ENCODE data around the gene SLC44A1.

SLC44A1 gene

GRCh38 chr9:105338308-105338707 is 93.9 kb downstream of the SLC44A1 start:
- no peak for DNase-seq (ENCODE audit: low spot score)

- no peak for DNase-seq (ENCODE audit: low spot score)
Measured at GRCh38 chr9:105339849-105340248, 95.4 kb downstream of the SLC44A1 start.

DNA sequence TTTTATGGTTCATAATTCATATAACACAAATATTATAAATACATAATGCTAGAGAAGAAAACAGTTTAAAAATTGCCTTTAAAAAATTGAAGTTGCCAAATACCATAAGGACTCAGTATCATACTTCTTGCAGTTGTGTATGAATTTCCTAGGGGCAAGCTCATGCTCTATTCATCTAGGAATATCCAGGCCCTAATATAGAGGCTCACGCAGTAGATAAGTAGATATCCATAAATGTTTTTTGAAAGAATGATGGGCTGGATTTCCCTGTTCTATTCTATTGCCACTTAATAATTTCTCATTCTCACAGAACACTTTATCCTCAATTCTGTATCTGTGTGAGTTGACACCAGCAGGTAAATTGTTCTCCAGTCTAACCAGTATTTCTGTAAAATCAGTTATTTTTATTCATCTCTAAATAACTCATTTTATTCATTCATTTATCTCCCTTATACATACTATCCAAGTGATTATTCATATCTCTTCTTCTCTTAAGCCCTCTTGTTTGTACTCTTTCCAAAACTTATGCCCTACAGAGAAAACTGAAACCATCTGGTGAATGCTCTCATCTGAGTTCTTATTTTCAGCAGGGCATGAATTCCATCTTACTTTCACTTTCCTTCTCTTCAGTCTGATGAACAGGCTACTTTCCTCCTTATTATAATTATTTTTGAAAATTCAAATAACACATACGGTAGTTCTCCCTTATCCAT is 97.1 kb downstream of the SLC44A1 start:
- no peak for DNase-seq (ENCODE audit: low spot score)

DNA sequence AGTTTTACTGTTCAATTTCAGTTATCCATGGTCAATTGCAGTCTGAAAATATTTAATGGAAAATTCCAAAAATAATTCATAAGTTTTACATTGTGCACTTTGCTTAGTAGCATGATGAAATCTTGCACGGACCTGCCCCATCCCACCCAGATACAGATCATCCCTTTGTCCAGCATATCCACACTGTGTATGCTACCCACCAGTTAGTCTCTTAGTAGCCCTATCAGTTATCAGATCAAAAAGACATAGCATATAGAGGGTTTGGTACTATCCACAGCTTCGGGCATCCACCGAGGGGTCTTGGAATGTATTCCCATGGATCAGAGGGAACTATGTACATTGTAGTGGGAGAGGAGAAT is 97.7 kb downstream of the SLC44A1 start:
- DNase-seq (ENCODE audit: low spot score) = no peak

GRCh38 chr9:105344283-105344682 is 99.8 kb downstream of the SLC44A1 start:
- DNase-seq (ENCODE audit: low spot score) = no peak

GRCh38 chr9:105345626-105346025 is 101.2 kb downstream of the SLC44A1 start:
- DNase-seq (ENCODE audit: low spot score) = no peak

DNA sequence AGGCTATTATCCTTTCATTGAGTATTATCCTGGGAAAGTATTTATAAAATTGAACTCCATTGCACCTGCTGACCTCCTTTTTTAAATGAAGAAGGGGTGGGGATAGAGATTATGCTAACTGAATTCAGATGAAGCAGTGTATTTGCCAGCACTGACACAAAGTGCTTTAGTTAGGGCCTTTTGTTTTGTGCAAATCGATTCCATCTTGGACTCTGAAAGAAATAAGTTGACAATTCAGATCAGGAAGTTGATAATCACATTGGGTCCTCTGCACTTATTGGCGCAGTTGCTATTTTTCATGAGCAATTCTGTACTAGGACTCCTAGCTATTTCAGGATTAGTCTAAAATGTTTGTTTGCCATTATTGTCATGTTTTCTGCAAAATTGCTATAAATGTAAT is 101.8 kb downstream of the SLC44A1 start:
- DNase-seq (ENCODE audit: low spot score) = no peak

- no peak for DNase-seq (ENCODE audit: low spot score)
Measured at GRCh38 chr9:105354448-105354847, 110.0 kb downstream of the SLC44A1 start.

- no peak for DNase-seq (ENCODE audit: low spot score)
Measured at GRCh38 chr9:105355781-105356180, 111.3 kb downstream of the SLC44A1 start.

- DNase-seq (ENCODE audit: low spot score) = no peak
Measured at GRCh38 chr9:105357937-105358336, 113.5 kb downstream of the SLC44A1 start.

GRCh38 chr9:105359892-105360291 is 115.4 kb downstream of the SLC44A1 start:
- DNase-seq (ENCODE audit: low spot score) = no peak

DNA sequence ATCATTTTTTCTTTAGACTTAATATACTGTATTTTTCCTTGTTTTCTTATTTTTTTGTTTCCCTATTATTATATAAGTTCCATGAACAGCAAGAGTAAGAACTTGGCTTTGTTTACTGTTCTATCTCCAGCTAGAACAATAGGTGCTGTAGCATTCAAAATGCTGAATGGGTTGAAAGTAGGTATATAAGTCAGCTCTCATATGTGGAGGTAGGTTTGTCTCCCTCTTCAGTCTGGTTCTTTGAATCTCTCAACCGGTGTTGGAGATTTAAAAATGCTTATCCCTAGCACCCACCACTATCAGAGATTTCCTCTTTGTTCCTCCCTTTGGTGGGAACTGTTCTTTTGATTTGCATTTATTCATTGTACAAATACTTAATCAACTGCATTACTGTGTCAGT is 115.9 kb downstream of the SLC44A1 start:
- DNase-seq (ENCODE audit: low spot score) = no peak

- DNase-seq (ENCODE audit: low spot score) = no peak
Measured at GRCh38 chr9:105361873-105362272, 117.4 kb downstream of the SLC44A1 start.

GRCh38 chr9:105362470-105362869 is 118.0 kb downstream of the SLC44A1 start:
- no peak for DNase-seq (ENCODE audit: low spot score)

GRCh38 chr9:105363837-105364236 is 119.4 kb downstream of the SLC44A1 start:
- DNase-seq (ENCODE audit: low spot score) = no peak

DNA sequence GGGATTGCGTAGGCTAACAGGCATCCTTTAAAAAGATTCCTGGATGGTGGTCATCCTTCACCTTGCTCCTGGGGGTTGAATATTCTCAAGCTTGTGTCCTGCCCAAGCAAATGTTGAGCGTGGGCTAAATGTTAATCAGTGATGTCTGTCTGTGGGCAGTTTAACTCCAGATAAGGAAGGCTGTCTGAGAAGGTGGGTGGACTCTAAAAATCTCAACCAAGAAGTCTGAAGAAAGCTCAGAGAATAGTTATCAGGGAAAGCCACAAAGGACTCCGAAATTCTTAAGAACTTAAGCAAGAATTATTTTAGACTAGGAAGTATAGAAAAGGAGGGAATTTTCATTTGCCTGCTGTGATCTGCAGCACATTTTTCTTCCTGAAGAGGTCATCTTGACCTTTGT is 125.5 kb downstream of the SLC44A1 start:
- no peak for DNase-seq (ENCODE audit: low spot score)

DNA sequence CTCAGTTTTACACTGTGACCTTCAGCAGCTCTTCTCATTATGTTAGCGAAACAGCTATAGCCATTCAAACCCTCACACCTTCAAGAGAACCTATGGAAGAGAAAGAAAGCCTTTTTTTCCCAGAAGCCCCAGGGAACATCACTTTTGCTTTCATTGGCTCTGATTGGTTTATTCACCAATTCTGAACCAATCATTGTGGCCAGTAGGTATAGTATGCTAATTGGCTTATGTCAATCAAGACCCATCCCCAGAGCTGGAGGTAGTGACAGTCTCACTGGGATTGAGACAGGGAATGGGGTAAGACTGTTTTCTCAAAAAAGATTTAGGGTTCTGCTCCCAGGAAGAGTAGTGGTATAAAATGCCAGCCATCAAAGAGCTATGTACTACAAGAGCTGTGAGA is 129.3 kb downstream of the SLC44A1 start:
- no peak for DNase-seq (ENCODE audit: low spot score)

DNA sequence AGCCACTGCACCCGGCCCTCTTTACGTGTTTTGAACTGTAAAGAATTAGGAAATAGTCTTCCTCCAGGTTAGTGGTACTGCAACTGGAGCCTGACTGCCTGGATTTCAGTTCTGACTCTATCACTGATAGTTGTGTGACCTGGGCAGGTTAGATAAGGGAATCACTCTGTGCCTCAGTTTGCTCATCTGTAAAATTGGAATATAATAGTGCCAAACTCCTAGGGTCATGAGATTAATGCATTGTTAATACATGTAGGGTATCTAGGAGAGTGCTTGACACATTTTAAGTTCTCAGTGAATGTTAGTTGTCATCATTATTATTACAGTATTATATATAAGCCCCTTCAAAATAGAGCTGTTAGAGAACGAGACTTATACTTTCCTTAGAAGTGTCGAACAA is 130.9 kb downstream of the SLC44A1 start:
- no peak for DNase-seq (ENCODE audit: low spot score)

DNA sequence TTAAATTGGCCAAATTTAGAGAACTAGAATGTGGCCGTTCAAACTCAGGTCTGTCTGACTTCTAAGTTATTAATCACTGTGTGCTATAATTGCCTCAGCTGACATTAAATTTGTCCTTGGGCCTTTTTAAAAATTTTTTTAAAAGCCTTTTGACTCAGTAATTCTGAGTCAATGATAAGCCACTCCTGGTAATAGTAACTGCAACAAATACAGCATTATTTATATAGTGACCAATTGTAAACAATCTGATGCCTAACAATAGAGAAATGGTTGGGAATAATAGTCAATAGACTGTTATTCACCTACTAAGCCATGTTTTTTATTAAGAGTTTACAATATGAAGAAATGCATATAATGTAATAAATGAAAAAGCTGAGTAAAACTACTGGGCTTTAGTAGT is 132.4 kb downstream of the SLC44A1 start:
- no peak for DNase-seq (ENCODE audit: low spot score)

GRCh38 chr9:105385381-105385985 is 141.0 kb downstream of the SLC44A1 start:
- DNase-seq (ENCODE audit: low spot score) = peak; percentile 58

- no peak for DNase-seq (ENCODE audit: low spot score)
Measured at GRCh38 chr9:105389796-105390195, 145.3 kb downstream of the SLC44A1 start.

DNA sequence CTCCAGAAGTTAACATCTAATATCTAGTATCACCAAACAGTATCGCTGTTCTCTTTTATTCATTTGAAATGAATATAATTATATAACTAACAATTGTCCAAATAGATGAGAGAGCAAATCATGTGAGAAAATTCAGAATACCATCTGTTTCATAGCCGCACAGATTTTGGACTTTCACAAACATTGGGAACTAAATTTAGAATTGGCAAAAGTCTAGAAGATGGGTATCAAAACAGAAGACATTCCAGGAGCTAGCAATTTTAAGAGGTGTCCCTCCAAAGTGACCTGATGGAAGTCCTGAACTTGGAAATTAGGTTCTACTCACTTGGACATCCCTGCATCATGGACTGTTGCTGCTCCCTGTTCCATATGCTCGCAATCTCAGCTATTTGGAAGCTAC is 146.4 kb downstream of the SLC44A1 start:
- no peak for DNase-seq (ENCODE audit: low spot score)

GRCh38 chr9:105391288-105391687 is 146.8 kb downstream of the SLC44A1 start:
- no peak for DNase-seq (ENCODE audit: low spot score)

- DNase-seq (ENCODE audit: low spot score) = no peak
Measured at GRCh38 chr9:105392531-105392930, 148.1 kb downstream of the SLC44A1 start.
